IPS-11a (cell line): ENCODE measurements around the gene BORA.
"Not testable (repeated sequence)": the region's sequence is repeated elsewhere in the genome, so short reads cannot be mapped to it uniquely, and the experiment has no call there.

Source experiments
- H3K4me3 ChIP-seq: one replicate; pipeline ENCODE4 v1.5.1; 2013; ENCODE audit warnings: low read depth, low read length, control low read depth

BORA gene

DNA sequence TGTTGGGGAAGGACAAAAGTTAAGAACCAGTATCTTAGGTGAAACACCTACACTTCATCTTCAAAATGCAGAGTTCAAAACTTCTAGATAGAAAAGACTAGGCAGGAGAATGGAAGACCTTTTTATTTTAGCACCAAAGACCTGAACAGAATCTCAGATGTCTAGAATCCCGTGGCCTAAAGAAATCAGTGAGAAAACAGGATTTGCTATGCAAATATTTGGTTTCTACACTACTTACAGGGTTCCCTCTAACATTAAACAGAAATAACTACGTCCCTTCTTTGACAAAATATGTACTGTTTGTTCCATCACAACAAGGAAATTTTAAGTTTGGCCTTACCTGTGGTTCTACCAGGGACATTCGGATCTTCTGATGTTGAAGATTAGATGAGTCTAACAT is 32.5 kb downstream of the BORA start:
- H3K4me3 ChIP-seq, result no peak overlapping the region

GRCh38 chr13:72763411-72763810 is 35.7 kb downstream of the BORA start:
- H3K4me3 ChIP-seq, result no peak overlapping the region

- H3K4me3 ChIP-seq, result no peak overlapping the region
These were observed 46.3 kb downstream of the BORA start for GRCh38 chr13:72774019-72774418.

DNA sequence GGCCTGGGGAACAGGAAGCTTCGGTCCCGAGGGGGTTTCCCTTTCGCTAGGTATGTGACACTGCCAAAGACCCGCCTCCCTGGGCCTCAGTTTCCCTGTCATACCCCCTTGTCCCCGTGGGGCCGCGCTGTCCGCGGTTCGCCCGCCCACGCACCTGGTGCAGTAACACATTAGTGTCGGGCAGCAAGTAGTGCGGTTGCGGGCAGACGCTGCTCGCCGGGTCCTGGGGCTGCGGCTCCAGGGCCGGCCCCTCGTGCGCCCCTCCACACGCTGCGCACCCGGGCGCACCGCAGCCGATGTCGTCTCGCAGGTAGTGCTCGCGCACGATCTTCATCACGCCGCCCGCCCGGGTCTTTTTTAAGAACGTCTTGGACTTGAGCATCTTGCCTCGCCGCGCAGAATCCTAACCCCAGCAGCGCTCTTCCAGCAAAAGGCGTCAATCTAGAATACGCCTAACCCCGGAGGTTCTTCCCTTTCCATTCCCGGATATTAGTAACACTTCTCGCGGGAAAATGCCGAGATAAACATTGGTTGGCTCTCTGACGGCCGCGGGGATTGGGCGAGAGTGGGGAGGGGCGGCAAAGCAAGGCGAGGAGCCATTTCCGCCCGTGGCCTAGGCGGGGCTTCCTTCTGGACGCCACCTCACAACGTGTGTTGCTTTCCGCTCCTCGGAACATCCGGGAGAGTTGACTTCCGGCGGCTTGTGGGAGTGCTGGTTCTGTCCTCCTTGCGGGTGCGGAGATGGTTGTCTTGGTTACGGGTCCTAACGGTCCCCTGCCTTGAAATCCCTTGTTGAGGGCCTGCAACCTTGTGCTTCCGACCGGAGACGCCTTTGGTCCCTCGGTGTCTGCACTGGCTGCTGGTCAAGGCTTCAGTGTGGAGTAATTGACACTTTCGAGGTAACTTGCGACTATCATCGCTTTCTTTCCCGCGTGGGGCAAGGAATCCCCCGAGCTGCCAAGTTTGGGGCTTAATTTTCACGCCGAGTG is 54.0 kb downstream of the BORA start, which contains the start of the genes DIS3 and PIBF1:
DIS3 (minus strand) TSS at position 450 of the 989 bp plus-strand sequence; CDS start at position 382, 68 bp downstream.
PIBF1 (plus strand) TSS at position 683 of the 989 bp plus-strand sequence. CDS start 1,337 bp downstream, outside the sequence.
- H3K4me3 ChIP-seq, result peak within 1 kb of the TSS; percentile 92

- peak overlapping the region; percentile 92 for H3K4me3 ChIP-seq
These were observed 55.0 kb downstream of the BORA start for GRCh38 chr13:72782717-72783116.

- not testable (repeated sequence) for H3K4me3 ChIP-seq
These were observed 57.0 kb downstream of the BORA start for GRCh38 chr13:72784679-72785078.

DNA sequence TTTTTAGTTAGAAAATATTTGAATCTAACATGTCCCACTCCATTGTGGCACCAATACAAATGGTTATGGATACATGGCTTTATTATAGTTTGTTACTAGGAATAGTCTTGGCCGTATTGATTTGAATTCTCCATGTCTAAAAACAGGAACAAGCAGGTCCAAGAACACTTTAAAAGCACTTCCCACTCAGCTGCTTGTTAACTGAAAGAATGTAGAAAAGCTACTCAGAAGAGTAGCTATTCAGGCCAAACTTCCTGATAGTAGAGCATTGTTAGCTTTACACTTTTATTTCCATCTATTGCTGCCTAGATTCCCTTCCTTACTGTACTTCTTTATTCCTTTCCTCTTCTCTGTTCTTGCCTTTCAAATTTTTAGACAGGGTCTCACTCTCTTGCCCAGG is 61.1 kb downstream of the BORA start:
- no peak overlapping the region for H3K4me3 ChIP-seq

- H3K4me3 ChIP-seq, result no peak overlapping the region
These were observed 64.9 kb downstream of the BORA start for GRCh38 chr13:72792640-72793039.

DNA sequence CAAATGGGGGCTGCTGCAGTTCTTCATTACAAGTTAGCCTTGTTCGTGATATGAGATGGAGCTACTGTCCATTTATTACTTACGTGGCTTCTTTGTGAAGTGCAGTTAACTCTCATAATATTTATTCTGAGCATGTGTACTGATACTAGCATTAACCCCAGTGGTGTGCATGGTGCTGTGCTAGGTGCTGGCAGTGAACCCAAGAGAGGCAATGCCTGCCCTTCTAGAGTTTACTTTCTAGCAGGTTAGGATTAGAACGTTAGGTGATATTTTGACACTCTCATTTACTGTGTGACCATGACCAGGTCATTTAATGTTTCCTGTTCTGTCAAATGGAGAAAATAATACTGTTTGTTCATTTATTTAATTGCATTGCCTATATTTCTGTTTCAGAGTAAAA is 71.1 kb downstream of the BORA start:
- no peak overlapping the region for H3K4me3 ChIP-seq

DNA sequence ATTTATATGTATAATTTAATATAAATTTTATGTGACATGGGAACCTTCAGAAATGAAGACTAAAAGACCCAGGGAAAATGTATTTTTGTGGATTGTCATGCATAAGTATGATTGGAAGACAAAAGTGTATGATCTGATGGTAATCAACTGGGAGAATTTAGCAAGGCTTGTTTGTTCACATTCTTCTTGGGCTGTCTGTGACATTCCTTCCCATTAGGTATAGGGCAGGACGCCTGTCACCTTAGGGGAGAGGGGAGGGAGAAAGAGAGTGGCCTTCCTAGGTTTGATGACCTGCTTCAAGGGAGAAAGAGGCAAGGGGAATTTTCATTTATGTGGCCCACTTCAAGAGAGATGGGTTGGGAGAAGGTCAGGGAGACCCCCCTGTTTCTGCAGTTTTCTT is 76.6 kb downstream of the BORA start:
- no peak overlapping the region for H3K4me3 ChIP-seq
